ENCODE measurements around the gene ANKRD17. TPM values are rescaled to one million over a fixed set of nuclear protein-coding genes. Genes with fewer than 3 reads are reported as not detected.

ANKRD17 gene
- total RNA-seq, 1 experiment from 2014 or later, result 66.8 TPM

DNA sequence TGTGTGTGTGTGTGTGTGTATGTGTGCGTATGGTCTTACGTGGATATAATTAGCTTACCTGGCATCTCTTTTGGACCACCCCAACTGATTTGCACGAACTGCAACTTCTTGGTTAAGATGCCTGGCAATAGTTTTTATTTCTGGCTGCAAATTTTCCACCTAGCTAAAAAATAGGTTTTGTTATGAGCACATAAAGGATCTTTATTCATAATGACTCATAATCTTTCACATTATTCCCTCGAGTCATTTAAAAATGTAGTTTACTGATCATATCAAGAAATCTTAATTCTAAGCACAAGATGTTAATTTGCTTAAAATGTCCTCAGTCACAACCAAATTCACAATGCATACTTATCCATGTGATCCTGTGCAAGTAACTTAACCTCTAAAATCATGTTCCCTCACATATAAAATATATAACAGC lies 190.6 kb downstream of the ANKRD17 start:
- no peaks in the 10 kb centered on the region for H3K4me1 ChIP-seq
- POLR2A ChIA-PET, result interaction anchor here (1.8 kb wide), 1 partner anchor 36 kb away, joined by 4 read pairs; no protein-coding TSS in a partner anchor
- H3K9me3 ChIP-seq, result no peaks in the 10 kb centered on the region
- H3K27me3 ChIP-seq (replicated peaks; ENCODE audit: control insufficient read depth, insufficient read depth, low read length), result no peaks in the 10 kb centered on the region
- H3K36me3 Mint-ChIP-seq (ENCODE audit: insufficient read depth, unreplicated experiment), result peaks cover 18% of the 10 kb centered on the region
- DNase-seq, result no peak
- intact Hi-C loops (cut with micrococcal nuclease; ENCODE audit: unreplicated experiment), result loop anchor here (2.0 kb wide), 1 partner anchor 37 kb away; no protein-coding TSS in a partner anchor
- peak overlapping the region; percentile 94 for H3K4me3 Mint-ChIP-seq (ENCODE audit: unreplicated experiment)
- CTCF ChIA-PET, result no interaction called here
- no TSS peak for BruUV-seq (replicated peaks)
- TF ChIP-seq, protein P1, sequence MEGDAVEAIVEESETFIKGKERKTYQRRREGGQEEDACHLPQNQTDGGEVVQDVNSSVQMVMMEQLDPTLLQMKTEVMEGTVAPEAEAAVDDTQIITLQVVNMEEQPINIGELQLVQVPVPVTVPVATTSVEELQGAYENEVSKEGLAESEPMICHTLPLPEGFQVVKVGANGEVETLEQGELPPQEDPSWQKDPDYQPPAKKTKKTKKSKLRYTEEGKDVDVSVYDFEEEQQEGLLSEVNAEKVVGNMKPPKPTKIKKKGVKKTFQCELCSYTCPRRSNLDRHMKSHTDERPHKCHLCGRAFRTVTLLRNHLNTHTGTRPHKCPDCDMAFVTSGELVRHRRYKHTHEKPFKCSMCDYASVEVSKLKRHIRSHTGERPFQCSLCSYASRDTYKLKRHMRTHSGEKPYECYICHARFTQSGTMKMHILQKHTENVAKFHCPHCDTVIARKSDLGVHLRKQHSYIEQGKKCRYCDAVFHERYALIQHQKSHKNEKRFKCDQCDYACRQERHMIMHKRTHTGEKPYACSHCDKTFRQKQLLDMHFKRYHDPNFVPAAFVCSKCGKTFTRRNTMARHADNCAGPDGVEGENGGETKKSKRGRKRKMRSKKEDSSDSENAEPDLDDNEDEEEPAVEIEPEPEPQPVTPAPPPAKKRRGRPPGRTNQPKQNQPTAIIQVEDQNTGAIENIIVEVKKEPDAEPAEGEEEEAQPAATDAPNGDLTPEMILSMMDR (IDR thresholded peaks at IDR 0.05; ENCODE audit: insufficient read depth in 1 of 2, low read depth in 1 of 2, low read length in 1 of 2, severe bottlenecking in 1 of 2, unreplicated experiment in 1 of 2), result no peak
- peak overlapping the region; percentile 52 for H3K4me3 ChIP-seq (ENCODE audit: low read depth, low read length)
- no peaks in the 10 kb centered on the region for H3K4me1 Mint-ChIP-seq (ENCODE audit: low read depth, unreplicated experiment)
- no peaks in the 10 kb centered on the region for H3K27me3 Mint-ChIP-seq (ENCODE audit: insufficient read depth, unreplicated experiment)
- H3K36me3 ChIP-seq (ENCODE audit: control insufficient read depth, insufficient read depth, low read length), result no peaks in the 10 kb centered on the region; the same call in 1 of the 2 replicates
- no peaks in the 10 kb centered on the region for H3K9me3 Mint-ChIP-seq (ENCODE audit: unreplicated experiment)
- H3K27ac Mint-ChIP-seq (ENCODE audit: unreplicated experiment), result peak overlapping the region; percentile 98

DNA sequence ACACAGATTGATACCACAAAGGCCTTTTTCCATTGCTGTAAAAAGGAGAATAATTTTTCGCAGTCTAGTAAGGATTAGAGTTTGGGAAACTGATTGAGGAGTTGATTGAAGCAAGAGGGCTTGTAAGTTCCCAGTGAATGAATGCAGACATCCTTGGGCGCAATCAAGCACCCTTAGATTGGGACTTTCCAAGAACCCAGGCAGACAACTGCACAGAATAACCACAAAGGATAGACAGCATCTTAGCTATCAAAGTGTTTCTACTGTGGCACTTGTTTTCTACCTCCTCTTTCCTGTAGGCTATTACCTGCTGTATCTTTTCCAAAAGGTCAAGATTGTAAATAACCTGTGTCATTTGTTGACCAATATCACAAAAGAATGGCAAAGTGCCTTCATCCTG lies 191.7 kb downstream of the ANKRD17 start:
- Mint-ChIP-seq H3K4me1 (ENCODE audit: low read depth, unreplicated experiment) (no peaks in the 10 kb centered on the region), H3K4me3 (ENCODE audit: unreplicated experiment) (no peak overlapping the region), H3K27ac (ENCODE audit: unreplicated experiment) (no peak overlapping the region), H3K36me3 (ENCODE audit: insufficient read depth, unreplicated experiment) (peaks cover 26% of the 10 kb centered on the region), H3K27me3 (ENCODE audit: insufficient read depth, unreplicated experiment) (no peaks in the 10 kb centered on the region), H3K9me3 (ENCODE audit: unreplicated experiment) (no peaks in the 10 kb centered on the region)
- H3K36me3 ChIP-seq (ENCODE audit: control insufficient read depth, insufficient read depth, low read length), result no peaks in the 10 kb centered on the region; the same call in 1 of the 2 replicates
- no peak overlapping the region for H3K4me3 ChIP-seq (ENCODE audit: low read depth, low read length)
- CTCF ChIA-PET, result no interaction called here
- DNase-seq, result no peak
- no peaks in the 10 kb centered on the region for H3K9me3 ChIP-seq
- no peaks in the 10 kb centered on the region for H3K27me3 ChIP-seq (replicated peaks; ENCODE audit: control insufficient read depth, insufficient read depth, low read length)
- intact Hi-C loops (cut with micrococcal nuclease; ENCODE audit: unreplicated experiment), result no loop called here
- BruUV-seq (replicated peaks), result no TSS peak
- TF ChIP-seq, protein P1 (IDR thresholded peaks at IDR 0.05; ENCODE audit: insufficient read depth in 1 of 2, low read depth in 1 of 2, low read length in 1 of 2, severe bottlenecking in 1 of 2, unreplicated experiment in 1 of 2), result no peak
- no peaks in the 10 kb centered on the region for H3K4me1 ChIP-seq
- POLR2A ChIA-PET, result interaction anchor here (1.8 kb wide), 1 partner anchor 37 kb away, joined by 4 read pairs; no protein-coding TSS in a partner anchor

DNA sequence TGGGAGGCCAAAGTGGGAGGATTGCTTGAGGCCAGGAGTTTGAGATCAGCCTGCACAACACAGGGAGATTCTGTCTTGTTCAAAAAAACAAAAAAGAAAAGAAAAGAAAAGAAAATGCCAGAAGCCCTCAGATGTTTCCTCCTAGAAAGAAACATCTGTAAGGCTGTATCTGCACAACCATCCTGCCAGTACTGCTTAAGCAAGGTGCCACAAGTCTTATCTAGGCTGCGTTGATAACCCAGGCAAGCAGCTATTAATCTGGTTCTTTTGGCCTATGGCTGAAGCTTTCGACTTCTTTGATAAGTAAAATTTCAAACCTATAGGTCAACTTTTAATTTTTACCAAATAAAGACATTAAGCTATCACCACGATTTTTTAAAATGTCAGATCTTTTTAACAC lies 192.2 kb downstream of the ANKRD17 start:
- TF ChIP-seq, protein P1 (IDR thresholded peaks at IDR 0.05; ENCODE audit: insufficient read depth in 1 of 2, low read depth in 1 of 2, low read length in 1 of 2, severe bottlenecking in 1 of 2, unreplicated experiment in 1 of 2), result no peak
- Mint-ChIP-seq H3K27ac (ENCODE audit: unreplicated experiment) (no peak overlapping the region), H3K4me1 (ENCODE audit: low read depth, unreplicated experiment) (no peaks in the 10 kb centered on the region), H3K36me3 (ENCODE audit: insufficient read depth, unreplicated experiment) (peaks cover 27% of the 10 kb centered on the region), H3K27me3 (ENCODE audit: insufficient read depth, unreplicated experiment) (no peaks in the 10 kb centered on the region), H3K9me3 (ENCODE audit: unreplicated experiment) (no peaks in the 10 kb centered on the region), H3K4me3 (ENCODE audit: unreplicated experiment) (no peak overlapping the region)
- no peak for DNase-seq
- intact Hi-C loops (cut with micrococcal nuclease; ENCODE audit: unreplicated experiment), result no loop called here
- Histone ChIP-seq H3K4me3 (ENCODE audit: low read depth, low read length) (no peak overlapping the region), H3K36me3 (ENCODE audit: control insufficient read depth, insufficient read depth, low read length) (no peaks in the 10 kb centered on the region; the same call in 1 of the 2 replicates), H3K27me3 (replicated peaks; ENCODE audit: control insufficient read depth, insufficient read depth, low read length) (no peaks in the 10 kb centered on the region), H3K4me1 (no peaks in the 10 kb centered on the region), H3K9me3 (no peaks in the 10 kb centered on the region)
- CTCF ChIA-PET, result interaction anchor here (0.6 kb wide), 1 partner anchor 1728 kb away, joined by 3 read pairs; no protein-coding TSS in a partner anchor
- no TSS peak for BruUV-seq (replicated peaks)
- POLR2A ChIA-PET, result no interaction called here

Measured in Caco-2 (cell line).